IMR-90 (cell line): ENCODE results near the gene ENOX2. TPM values are rescaled to one million over a fixed set of nuclear protein-coding genes. Genes with fewer than 3 reads are reported as not detected.

Experiments used
- ATAC-seq: fragments of 200-7000 bp; cut with Tn5 transposase; 2 replicates; pipeline ENCODE4 v1.9.1; 2020; ENCODE audit warnings: low read depth, mild to moderate bottlenecking, moderate library complexity
- BruUV-seq: library from RNA; stranded (reverse); fragments of 400-500 nt; replicated peaks from 2 replicates; lab custom pipeline; 2021; lab: Mats Ljungman, UMichigan
- CTCF ChIA-PET: fragments of 300-600 bp; formaldehyde crosslinking; extraction: SDS; loops from one replicate; lab custom pipeline; 2021; ENCODE audit warnings: antibody characterized with exemption; lab: Yijun Ruan, JAX
- POLR2A ChIA-PET: fragments of 300-600 bp; sonication (Branson Sonifier 250); formaldehyde crosslinking; loops from one replicate; lab custom pipeline; 2022; ENCODE audit warnings: antibody characterized with exemption; ENCODE audit not compliant: unreplicated experiment; lab: Charles Lee
- DNase-seq: peaks from one replicate; pipeline ENCODE4 v3.0.0; 2013
- H2AFZ ChIP-seq: replicated peaks from 2 replicates; pipeline ENCODE3; 2013; ENCODE audit warnings: low read length, mild to moderate bottlenecking; ENCODE audit not compliant: poor library complexity
- H2AK5ac ChIP-seq: 2 replicates; pipeline ENCODE4 v1.6.1; 2013; ENCODE audit warnings: low read depth, low read length, inconsistent platforms
- H2AK9ac ChIP-seq: replicated peaks from 2 replicates; pipeline ENCODE3; 2013; ENCODE audit warnings: mild to moderate bottlenecking, low read depth, low read length, moderate library complexity; ENCODE audit not compliant: poor library complexity
- H2BK120ac ChIP-seq: 2 replicates; pipeline ENCODE4 v1.6.1; 2013; ENCODE audit warnings: low read depth, low read length, inconsistent platforms
- H2BK15ac ChIP-seq: 3 replicates; pipeline ENCODE4 v1.6.1; 2013; ENCODE audit warnings: low read depth, low read length, inconsistent platforms
- H2BK20ac ChIP-seq: 2 replicates; pipeline ENCODE4 v1.6.1; 2013; ENCODE audit warnings: low read depth, mild to moderate bottlenecking, inconsistent platforms, low read length, moderate library complexity
- H2BK5ac ChIP-seq: 2 replicates; pipeline ENCODE4 v1.6.1; 2013; ENCODE audit warnings: mild to moderate bottlenecking, low read depth, low read length, inconsistent platforms; ENCODE audit not compliant: poor library complexity, severe bottlenecking
- H3K14ac ChIP-seq: replicated peaks from 2 replicates; pipeline ENCODE4 v1.6.1; 2013; ENCODE audit warnings: low read depth, low read length, inconsistent platforms
- H3K18ac ChIP-seq: 2 replicates; pipeline ENCODE4 v1.6.1; 2013; ENCODE audit warnings: low read depth, low read length, control low read depth
- H3K23ac ChIP-seq: 2 replicates; pipeline ENCODE4 v1.6.1; 2013; ENCODE audit warnings: low read depth, low read length, inconsistent platforms
- H3K27ac ChIP-seq: 2 replicates; pipeline ENCODE4 v1.5.1; 2013; ENCODE audit warnings: mild to moderate bottlenecking, control low read depth, low read length; ENCODE audit not compliant: insufficient read depth
- H3K27me3 ChIP-seq: 2 replicates; pipeline ENCODE4 v1.6.1; 2013; ENCODE audit warnings: low read length; ENCODE audit not compliant: control insufficient read depth, insufficient read depth
- H3K36me3 ChIP-seq: 2 replicates; pipeline ENCODE4 v1.6.1; 2013; ENCODE audit warnings: low read length, mixed read lengths; ENCODE audit not compliant: control insufficient read depth, insufficient read depth
- H3K4ac ChIP-seq: 2 replicates; pipeline ENCODE4 v1.6.1; 2013; ENCODE audit warnings: low read depth, low read length, inconsistent platforms
- H3K4me1 ChIP-seq: 2 replicates; pipeline ENCODE4 v1.6.1; 2013; ENCODE audit warnings: low read length, mixed read lengths; ENCODE audit not compliant: control insufficient read depth, insufficient read depth
- H3K4me2 ChIP-seq: 2 replicates; pipeline ENCODE4 v1.6.1; 2013; ENCODE audit warnings: low read depth, mild to moderate bottlenecking, control low read depth, low read length, moderate library complexity
- H3K4me3 ChIP-seq: 2 replicates; pipeline ENCODE4 v1.5.1; 2013; ENCODE audit warnings: low read depth, mild to moderate bottlenecking, control low read depth, low read length, moderate library complexity; ENCODE audit not compliant: insufficient read depth
- H3K56ac ChIP-seq: 2 replicates; pipeline ENCODE4 v1.6.1; 2013; ENCODE audit warnings: low read length, inconsistent platforms; ENCODE audit not compliant: insufficient read depth; ENCODE audit errors: extremely low read depth
- H3K79me1 ChIP-seq, 2 experiments: 2 replicates each; pipeline ENCODE4 v1.6.1; 2013; ENCODE audit warnings: low read length in 2 of 2, inconsistent platforms in 1 of 2, low read depth in 1 of 2
- H3K9ac ChIP-seq: 2 replicates; pipeline ENCODE4 v1.6.1; 2013; ENCODE audit warnings: low read depth, low read length, control low read depth
- H3K9me1 ChIP-seq: 2 replicates; pipeline ENCODE4 v1.6.1; 2013; ENCODE audit warnings: low read length, inconsistent platforms; ENCODE audit not compliant: insufficient read depth
- H3K9me3 ChIP-seq: 2 replicates; pipeline ENCODE4 v1.6.1; 2013; ENCODE audit warnings: low read length; ENCODE audit not compliant: control insufficient read depth, insufficient read depth
- H4K20me1 ChIP-seq: 2 replicates; pipeline ENCODE4 v1.6.1; 2013; ENCODE audit warnings: low read length, inconsistent platforms; ENCODE audit not compliant: insufficient read depth
- H4K5ac ChIP-seq: 2 replicates; pipeline ENCODE4 v1.6.1; 2013; ENCODE audit warnings: mild to moderate bottlenecking, low read depth, low read length, control low read depth
- H4K8ac ChIP-seq, 2 experiments: 2 replicates each; pipeline ENCODE4 v1.6.1; 2013; ENCODE audit warnings: low read depth in 2 of 2, low read length in 2 of 2, control low read depth in 1 of 2, inconsistent platforms in 1 of 2
- H4K91ac ChIP-seq: 2 replicates; pipeline ENCODE4 v1.6.1; 2013; ENCODE audit warnings: low read depth, low read length, inconsistent platforms; ENCODE audit not compliant: insufficient read depth
- CEBPB ChIP-seq: IDR thresholded peaks from 2 replicates; pipeline ENCODE4 v1.6.1; 2012; ENCODE audit warnings: low read depth, low read length, improper control_type of control experiment
- CHD1 ChIP-seq: IDR thresholded peaks from 2 replicates; pipeline ENCODE4 v1.6.1; 2012; ENCODE audit warnings: low read depth, low read length, improper control_type of control experiment
- dilution Hi-C: fragments of 300-500 bp; cut with HindIII; formaldehyde crosslinking; loops from one replicate; pipeline ENCODE4 v1.14.3; 2018; ENCODE audit warnings: low sequenced_read_pairs; ENCODE audit not compliant: unreplicated experiment
- in situ Hi-C: fragments of 300-500 bp; cut with MboI; formaldehyde crosslinking; loops from 3 replicates; pipeline ENCODE4 v1.14.3; 2019; ENCODE audit warnings: low sequenced_read_pairs, inconsistent platforms, mixed read lengths
- intact Hi-C: fragments of 100-400 bp; cut with micrococcal nuclease; formaldehyde crosslinking; loops from 2 replicates; pipeline ENCODE4 v1.10.0; 2022
- polyA plus RNA-seq, 3 experiments: library from polyadenylated mRNA; depleted of rRNA; stranded (reverse); fragments of >200 nt; gene quantifications; 2 replicates each; pipeline ENCODE4 v1.2.3, GENCODE V29; 2012; ENCODE audit warnings: low replicate concordance in 1 of 3
- total RNA-seq: library from RNA; depleted of rRNA; stranded (reverse); fragments of >200 nt; gene quantifications from 2 replicates; pipeline ENCODE4 v1.2.3, GENCODE V29; 2012

The ENOX2 gene
- total and polyA plus RNA-seq, 2 of the 4 experiments (the other 2 are of a cell fraction) = 6.3 to 11.8 TPM

GRCh38 chrX:130915302-130915701, 12.3 kb upstream of the ENOX2 start:
- Histone ChIP-seq H3K27ac (no peak overlapping the region), H3K36me3 (no peaks in the 10 kb centered on the region), H2BK20ac (no peak overlapping the region), H4K5ac (no peak overlapping the region), H4K91ac (no peak overlapping the region), H4K8ac (no peak overlapping the region), H3K9me1 (no peaks in the 10 kb centered on the region), H3K14ac (no peak overlapping the region), H3K4me1 (no peaks in the 10 kb centered on the region), H3K9ac (no peak overlapping the region), H2BK15ac (no peak overlapping the region), H3K9me3 (no peaks in the 10 kb centered on the region), H2BK120ac (no peak overlapping the region), H3K27me3 (peaks cover 2% of the 10 kb centered on the region; the same call in 1 of the 2 replicates), H3K79me1 (no peaks in the 10 kb centered on the region), H3K4ac (no peak overlapping the region), H2AK5ac (no peak overlapping the region), H2BK5ac (no peak overlapping the region), H3K23ac (no peak overlapping the region), H2AFZ (no peak overlapping the region), H3K4me3 (no peak overlapping the region), H3K56ac (no peak overlapping the region), H2AK9ac (no peak overlapping the region), H3K18ac (no peak overlapping the region), H3K4me2 (no peak overlapping the region), H4K20me1 (no peaks in the 10 kb centered on the region)
- dilution Hi-C loops (no loop called here), intact Hi-C loops (loop anchor here (5.0 kb wide), 1 partner anchor 1308 kb away; no protein-coding TSS in a partner anchor), in situ Hi-C loops (loop anchor here (10.0 to 25.0 kb wide), 4 partner anchors 371 to 1303 kb away; partner anchors contain the start of gene ZNF280C)
- DNase-seq (peak; percentile 37), ATAC-seq (no peak)
- no TSS peak for BruUV-seq
- TF ChIP-seq CHD1 (no peak), CEBPB (peak; percentile 82)
- POLR2A ChIA-PET = no interaction called here
- CTCF ChIA-PET = interaction anchor here (0.9 to 3.2 kb wide), 2 partner anchors 339 to 376 kb away, joined by 6 to 23 read pairs; no protein-coding TSS in a partner anchor
